GM21619 (cell line): Measurements from ENCODE around the gene ARSG.
A peak's percentile ranks its signal among the peaks of the same experiment; 100 is the strongest.

Experiments used
- ATAC-seq: cut with Tn5 transposase; IDR thresholded peaks from one replicate; pipeline ENCODE4 v1.9.1; 2021; ENCODE audit not compliant: unreplicated experiment

Gene ARSG

GRCh38 chr17:68446626-68447041 lies 155.3 kb downstream of the ARSG start:
- no peak for ATAC-seq

GRCh38 chr17:68449021-68449739 lies 157.9 kb downstream of the ARSG start:
- no peak for ATAC-seq

GRCh38 chr17:68450391-68450790 lies 159.1 kb downstream of the ARSG start:
- ATAC-seq: no peak

- ATAC-seq: no peak
Measured at GRCh38 chr17:68450801-68451200, 159.5 kb downstream of the ARSG start.

GRCh38 chr17:68451670-68452354 lies 160.5 kb downstream of the ARSG start:
- ATAC-seq: no peak

- no peak for ATAC-seq
Measured at GRCh38 chr17:68452724-68453290, 161.5 kb downstream of the ARSG start.

GRCh38 chr17:68453991-68454665 lies 162.8 kb downstream of the ARSG start:
- no peak for ATAC-seq

- ATAC-seq: no peak
Measured at GRCh38 chr17:68455901-68456338, 164.6 kb downstream of the ARSG start.

GRCh38 chr17:68456339-68457167 lies 165.3 kb downstream of the ARSG start:
- no peak for ATAC-seq

- peak; percentile 24 for ATAC-seq
Measured at GRCh38 chr17:68457168-68457538, 165.9 kb downstream of the ARSG start, which contains the start of gene WIPI1. Gene WIPI1, minus strand, starts transcription at chr17:68457496. Its CDS starts 75 bp downstream, at chr17:68457421.

- ATAC-seq: peak; percentile 60
Measured at GRCh38 chr17:68457539-68458259, 166.4 kb downstream of the ARSG start.

GRCh38 chr17:68458260-68459036 lies 167.2 kb downstream of the ARSG start:
- no peak for ATAC-seq

GRCh38 chr17:68459037-68459639 lies 167.8 kb downstream of the ARSG start:
- ATAC-seq: peak; percentile 20

GRCh38 chr17:68460146-68460545 lies 168.9 kb downstream of the ARSG start:
- ATAC-seq: no peak

GRCh38 chr17:68460715-68461114 lies 169.4 kb downstream of the ARSG start:
- no peak for ATAC-seq

- no peak for ATAC-seq
Measured at GRCh38 chr17:68461122-68461539, 169.8 kb downstream of the ARSG start.

GRCh38 chr17:68461589-68461988 lies 170.3 kb downstream of the ARSG start:
- no peak for ATAC-seq

GRCh38 chr17:68462381-68463210 lies 171.3 kb downstream of the ARSG start:
- ATAC-seq: peak; percentile 31
